ENCODE results near the gene SLC9A9. TPM values are rescaled to one million over a fixed set of nuclear protein-coding genes. Genes with fewer than 3 reads are reported as not detected.

The SLC9A9 gene
- total and polyA plus RNA-seq, 7 experiments from 2014 or later = 9.3 to 23.1 (median 16.6) TPM

DNA sequence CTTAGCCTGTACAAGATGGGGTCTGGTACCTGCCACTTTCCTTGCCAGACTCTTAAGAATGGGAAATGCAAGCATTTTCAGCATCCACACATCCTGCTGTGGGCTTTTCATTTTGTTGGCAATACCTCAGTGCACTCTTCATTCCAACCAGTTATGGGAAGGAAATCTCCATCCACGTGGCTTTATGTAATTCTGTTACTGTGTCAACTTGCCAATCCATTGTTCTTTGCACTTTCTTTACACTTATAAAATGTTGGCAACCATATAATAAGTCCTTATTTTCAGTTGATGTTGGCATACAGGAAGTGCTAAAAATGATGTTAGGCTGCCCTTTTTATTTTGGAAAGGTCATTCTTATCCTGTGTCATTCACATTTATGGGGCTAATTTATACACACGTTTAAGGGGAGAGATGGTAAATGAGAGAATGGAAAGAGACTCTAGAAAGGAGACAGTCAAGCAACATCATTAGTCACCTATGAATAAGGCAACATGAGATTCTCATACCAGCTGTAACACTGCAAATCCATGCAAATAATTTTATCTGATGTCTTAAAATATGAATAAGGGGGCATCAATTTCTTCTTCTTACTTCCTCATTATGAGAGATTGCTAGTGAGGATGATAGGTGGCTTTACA is 490.0 kb downstream of the SLC9A9 start:
- peaks cover 0 to 20% (median 4%) of the 10 kb centered on the region in 5 donors for H3K36me3 Mint-ChIP-seq
- peak overlapping the region in 1 of 9 donors; percentile 28 for H3K27ac Mint-ChIP-seq
- H3K4me1 ChIP-seq (ENCODE audit: control insufficient read depth in 2 of 2, insufficient read depth in 2 of 2, low read length in 2 of 2) = peaks cover 0 to 15% of the 10 kb centered on the region in 2 donors
- ChIA-PET CTCF (interaction anchor here (0.6 kb wide), 1 partner anchor 11 kb away, joined by 3 read pairs; no protein-coding TSS in a partner anchor), POLR2A (no interaction called here)
- no peaks in the 10 kb centered on the region for H3K27me3 Mint-ChIP-seq
- H3K4me1 Mint-ChIP-seq = peaks cover 12 to 31% (median 21%) of the 10 kb centered on the region in 7 donors
- no peak overlapping the region for H3K4me3 Mint-ChIP-seq
- no peak overlapping the region for H3K4me3 ChIP-seq (ENCODE audit: low read length)
- no peaks in the 10 kb centered on the region for H3K27me3 ChIP-seq (ENCODE audit: control insufficient read depth in 2 of 2, insufficient read depth in 2 of 2, low read length in 2 of 2)
- H3K9me3 ChIP-seq (ENCODE audit: control insufficient read depth in 2 of 3, low read length in 3 of 3) = no peaks in the 10 kb centered on the region
- no peaks in the 10 kb centered on the region for H3K36me3 ChIP-seq (ENCODE audit: control insufficient read depth in 2 of 3, insufficient read depth in 3 of 3, low read length in 3 of 3)
- H3K9me3 Mint-ChIP-seq = no peaks in the 10 kb centered on the region
- DNase-seq = no peak
- ATAC-seq = no peak
- intact Hi-C loops (cut with micrococcal nuclease) = no loop called here
- H3K27ac ChIP-seq (ENCODE audit: low read depth, low read length) = no peak overlapping the region

DNA sequence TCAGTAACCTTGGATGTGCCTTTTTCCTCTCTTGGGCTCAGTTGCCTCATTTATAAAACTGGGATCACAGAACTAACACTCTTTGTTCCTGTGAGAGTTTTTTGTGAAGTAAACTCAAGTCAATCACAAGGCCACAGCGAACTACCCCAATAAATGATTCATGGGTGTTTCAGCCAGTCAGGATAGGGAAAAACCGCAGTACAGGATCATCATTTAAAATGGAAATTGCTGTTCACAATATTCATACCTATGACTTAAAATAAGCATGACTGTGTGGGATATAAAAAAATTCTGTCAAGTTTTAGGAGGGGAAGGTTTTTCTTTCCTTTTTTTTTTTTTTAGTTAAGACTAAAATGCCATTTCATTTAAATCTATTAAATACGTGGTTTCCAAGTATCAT is 490.6 kb downstream of the SLC9A9 start:
- Histone ChIP-seq H3K4me3 (ENCODE audit: low read length) (no peak overlapping the region), H3K27ac (ENCODE audit: low read depth, low read length) (no peak overlapping the region), H3K36me3 (ENCODE audit: control insufficient read depth in 2 of 3, insufficient read depth in 3 of 3, low read length in 3 of 3) (no peaks in the 10 kb centered on the region), H3K27me3 (ENCODE audit: control insufficient read depth in 2 of 2, insufficient read depth in 2 of 2, low read length in 2 of 2) (no peaks in the 10 kb centered on the region), H3K4me1 (ENCODE audit: control insufficient read depth in 2 of 2, insufficient read depth in 2 of 2, low read length in 2 of 2) (peaks cover 0 to 10% of the 10 kb centered on the region in 2 donors), H3K9me3 (ENCODE audit: control insufficient read depth in 2 of 3, low read length in 3 of 3) (no peaks in the 10 kb centered on the region)
- H3K36me3 Mint-ChIP-seq = peaks cover 0 to 20% (median 4%) of the 10 kb centered on the region in 5 donors
- H3K27me3 Mint-ChIP-seq = no peaks in the 10 kb centered on the region
- H3K9me3 Mint-ChIP-seq = no peaks in the 10 kb centered on the region
- DNase-seq (no peak), ATAC-seq (no peak)
- intact Hi-C loops (cut with micrococcal nuclease) = no loop called here
- no peak overlapping the region for H3K4me3 Mint-ChIP-seq
- CTCF ChIA-PET = no interaction called here
- POLR2A ChIA-PET = no interaction called here
- no peak overlapping the region for H3K27ac Mint-ChIP-seq
- H3K4me1 Mint-ChIP-seq = peaks cover 10 to 30% (median 18%) of the 10 kb centered on the region in 7 donors

DNA sequence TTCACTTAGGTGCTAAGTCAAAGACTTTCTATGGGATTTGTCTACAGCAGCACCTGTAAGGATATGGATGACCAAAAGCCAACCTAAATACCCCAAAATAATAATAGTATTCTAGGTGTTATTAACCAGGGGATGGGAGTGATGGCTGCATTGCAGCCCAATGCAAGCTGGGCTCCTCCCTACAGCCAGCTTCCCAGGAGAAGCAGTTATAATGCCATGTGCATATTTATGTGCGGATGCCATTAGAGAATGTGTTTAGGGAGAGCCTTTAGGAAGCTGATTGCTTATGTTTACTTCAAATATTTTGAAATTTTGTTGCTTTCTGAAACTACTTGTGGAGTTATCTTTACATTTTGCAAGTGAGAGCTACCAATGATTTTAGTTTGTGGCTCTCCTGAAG is 491.4 kb downstream of the SLC9A9 start:
- no peak for ATAC-seq
- Histone ChIP-seq H3K27ac (ENCODE audit: low read depth, low read length) (no peak overlapping the region), H3K9me3 (ENCODE audit: control insufficient read depth in 2 of 3, low read length in 3 of 3) (no peaks in the 10 kb centered on the region), H3K27me3 (ENCODE audit: control insufficient read depth in 2 of 2, insufficient read depth in 2 of 2, low read length in 2 of 2) (no peaks in the 10 kb centered on the region), H3K4me1 (ENCODE audit: control insufficient read depth in 2 of 2, insufficient read depth in 2 of 2, low read length in 2 of 2) (peaks cover 0 to 2% of the 10 kb centered on the region in 2 donors), H3K4me3 (ENCODE audit: low read length) (no peak overlapping the region), H3K36me3 (ENCODE audit: control insufficient read depth in 2 of 3, insufficient read depth in 3 of 3, low read length in 3 of 3) (no peaks in the 10 kb centered on the region)
- Mint-ChIP-seq H3K4me3 (no peak overlapping the region), H3K27me3 (no peaks in the 10 kb centered on the region), H3K9me3 (no peaks in the 10 kb centered on the region), H3K27ac (no peak overlapping the region), H3K36me3 (peaks cover 0 to 17% (median 4%) of the 10 kb centered on the region in 5 donors), H3K4me1 (peaks cover 2 to 29% (median 12%) of the 10 kb centered on the region in 7 donors)
- CTCF ChIA-PET = no interaction called here
- no peak for DNase-seq
- intact Hi-C loops (cut with micrococcal nuclease) = no loop called here
- POLR2A ChIA-PET = interaction anchor here (0.8 kb wide), 1 partner anchor 88 kb away, joined by 3 read pairs; no protein-coding TSS in a partner anchor

DNA sequence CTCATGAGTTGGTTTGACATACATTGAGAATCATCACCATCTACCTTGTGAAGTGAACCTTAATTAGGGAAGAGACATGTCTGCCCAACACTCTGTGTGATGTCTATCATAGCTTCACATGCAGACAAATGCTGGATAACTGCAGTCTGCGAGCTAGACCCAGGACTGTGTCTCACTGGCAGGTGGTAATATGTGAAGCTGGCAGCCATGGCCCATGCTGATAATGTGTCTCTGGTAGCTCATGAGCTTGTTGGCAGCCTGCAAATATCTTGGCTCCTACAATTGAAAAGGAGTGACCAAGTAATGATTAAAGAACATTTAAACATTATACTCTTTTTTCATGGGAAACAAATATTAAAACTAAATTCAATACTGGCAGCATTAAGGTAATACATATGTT is 493.9 kb downstream of the SLC9A9 start:
- Histone ChIP-seq H3K27me3 (ENCODE audit: control insufficient read depth in 2 of 2, insufficient read depth in 2 of 2, low read length in 2 of 2) (no peaks in the 10 kb centered on the region), H3K9me3 (ENCODE audit: control insufficient read depth in 2 of 3, low read length in 3 of 3) (no peaks in the 10 kb centered on the region), H3K4me1 (ENCODE audit: control insufficient read depth in 2 of 2, insufficient read depth in 2 of 2, low read length in 2 of 2) (peaks cover 0 to 5% of the 10 kb centered on the region in 2 donors), H3K4me3 (ENCODE audit: low read length) (no peak overlapping the region), H3K27ac (ENCODE audit: low read depth, low read length) (no peak overlapping the region), H3K36me3 (ENCODE audit: control insufficient read depth in 2 of 3, insufficient read depth in 3 of 3, low read length in 3 of 3) (no peaks in the 10 kb centered on the region)
- Mint-ChIP-seq H3K9me3 (no peaks in the 10 kb centered on the region), H3K27me3 (no peaks in the 10 kb centered on the region), H3K36me3 (peaks cover 0 to 13% (median 1%) of the 10 kb centered on the region in 5 donors), H3K4me3 (no peak overlapping the region), H3K27ac (peak overlapping the region in 1 of 9 donors; percentile 37), H3K4me1 (peaks cover 8 to 42% (median 27%) of the 10 kb centered on the region in 7 donors)
- ChIA-PET CTCF (no interaction called here), POLR2A (interaction anchor here (0.6 to 0.9 kb wide), 2 partner anchors 40 to 139 kb away, joined by 3 read pairs; no protein-coding TSS in a partner anchor)
- ATAC-seq = no peak
- intact Hi-C loops (cut with micrococcal nuclease) = no loop called here
- DNase-seq = no peak

DNA sequence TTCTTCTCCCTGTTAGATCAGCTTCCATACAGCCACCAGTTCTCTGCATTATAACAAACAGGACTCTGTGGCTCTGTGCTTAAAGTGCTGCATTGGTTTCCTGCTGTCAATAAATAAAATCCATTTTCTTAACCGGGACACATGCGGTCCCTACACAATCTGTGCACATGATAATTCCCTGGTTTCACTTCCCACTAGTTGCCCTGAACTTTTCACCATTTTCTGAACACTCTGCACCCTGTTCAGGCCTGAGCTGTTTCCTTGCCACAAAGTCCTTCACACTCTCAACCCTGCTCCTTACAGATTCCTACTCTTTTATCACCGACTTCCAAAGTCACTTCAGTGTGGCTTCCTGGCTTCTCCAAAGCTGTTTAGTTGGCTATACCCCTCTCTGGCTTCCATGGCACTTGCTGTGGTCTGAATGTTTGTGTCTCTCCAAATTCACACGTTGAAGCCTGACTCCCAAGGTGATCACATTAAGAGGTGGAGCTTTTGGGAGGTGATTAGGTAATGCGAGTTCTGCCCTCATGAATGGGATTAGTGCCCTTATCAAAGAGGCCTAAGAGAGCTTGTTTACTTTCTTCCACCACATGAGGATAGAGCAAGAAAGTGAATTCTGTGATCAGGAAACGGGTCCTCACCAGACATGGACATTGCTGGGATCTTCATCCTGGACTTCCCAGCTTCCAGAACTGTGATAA is 495.3 kb downstream of the SLC9A9 start:
- no peaks in the 10 kb centered on the region for H3K36me3 ChIP-seq (ENCODE audit: control insufficient read depth in 2 of 3, insufficient read depth in 3 of 3, low read length in 3 of 3)
- ChIA-PET CTCF (interaction anchor here (0.6 to 1.2 kb wide), 2 partner anchors 11 to 24 kb away, joined by 3 read pairs; no protein-coding TSS in a partner anchor), POLR2A (interaction anchor here (0.6 to 0.9 kb wide), 3 partner anchors 158 to 1162 kb away, joined by 3 read pairs; no protein-coding TSS in a partner anchor)
- Mint-ChIP-seq H3K4me3 (no peak overlapping the region), H3K27me3 (no peaks in the 10 kb centered on the region), H3K27ac (peak overlapping the region in 3 of 9 donors; percentile 4 to 53 (median 27)), H3K9me3 (no peaks in the 10 kb centered on the region), H3K36me3 (peaks cover 0 to 10% (median 1%) of the 10 kb centered on the region in 5 donors), H3K4me1 (peaks cover 19 to 52% (median 37%) of the 10 kb centered on the region in 7 donors)
- DNase-seq (no peak), ATAC-seq (peak; percentile 32)
- no peaks in the 10 kb centered on the region for H3K27me3 ChIP-seq (ENCODE audit: control insufficient read depth in 2 of 2, insufficient read depth in 2 of 2, low read length in 2 of 2)
- intact Hi-C loops (cut with micrococcal nuclease) = no loop called here
- H3K4me3 ChIP-seq (ENCODE audit: low read length) = no peak overlapping the region
- H3K9me3 ChIP-seq (ENCODE audit: control insufficient read depth in 2 of 3, low read length in 3 of 3) = no peaks in the 10 kb centered on the region
- peaks cover 0 to 17% of the 10 kb centered on the region in 2 donors for H3K4me1 ChIP-seq (ENCODE audit: control insufficient read depth in 2 of 2, insufficient read depth in 2 of 2, low read length in 2 of 2)
- no peak overlapping the region for H3K27ac ChIP-seq (ENCODE audit: low read depth, low read length)

DNA sequence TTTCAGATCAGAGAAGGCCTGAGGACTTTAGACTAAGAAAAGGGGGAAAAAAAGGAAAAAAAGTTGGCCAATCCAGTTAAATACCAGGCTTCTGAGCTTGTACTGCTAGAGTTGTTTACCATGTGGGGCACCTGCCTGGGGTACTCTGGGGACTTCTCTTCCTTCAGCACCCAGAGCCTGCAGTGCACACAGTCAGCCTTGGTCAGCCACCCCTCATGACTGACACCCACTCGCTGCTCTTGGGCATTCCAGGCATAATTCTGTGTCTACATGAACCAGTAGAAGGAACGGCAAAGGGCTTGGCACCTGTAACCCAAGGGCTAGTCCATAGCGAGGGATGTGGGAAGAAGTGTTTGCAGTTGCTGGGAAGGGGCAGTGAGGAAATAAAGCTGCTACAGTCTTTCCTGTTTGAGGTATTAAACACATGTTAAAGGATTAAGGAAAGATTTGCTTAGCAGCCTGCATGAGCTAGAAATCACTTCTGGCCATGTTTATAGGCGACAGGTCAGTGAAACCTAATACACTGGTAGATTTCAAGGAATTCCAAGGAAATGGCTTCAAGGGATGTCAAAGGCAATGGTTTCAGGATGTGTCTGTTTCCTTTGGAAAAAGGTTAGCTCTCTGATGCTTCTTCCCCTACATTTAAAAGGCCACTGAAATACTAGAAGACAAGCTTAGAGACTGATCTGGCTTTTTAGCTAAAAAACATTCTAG is 496.2 kb downstream of the SLC9A9 start:
- POLR2A ChIA-PET = interaction anchor here (0.9 kb wide), 2 partner anchors 10 to 227 kb away, joined by 3 read pairs; no protein-coding TSS in a partner anchor
- Histone ChIP-seq H3K4me1 (ENCODE audit: control insufficient read depth in 2 of 2, insufficient read depth in 2 of 2, low read length in 2 of 2) (peaks cover 0 to 20% of the 10 kb centered on the region in 2 donors), H3K4me3 (ENCODE audit: low read length) (no peak overlapping the region), H3K27ac (ENCODE audit: low read depth, low read length) (no peak overlapping the region), H3K9me3 (ENCODE audit: control insufficient read depth in 2 of 3, low read length in 3 of 3) (no peaks in the 10 kb centered on the region), H3K36me3 (ENCODE audit: control insufficient read depth in 2 of 3, insufficient read depth in 3 of 3, low read length in 3 of 3) (no peaks in the 10 kb centered on the region), H3K27me3 (ENCODE audit: control insufficient read depth in 2 of 2, insufficient read depth in 2 of 2, low read length in 2 of 2) (no peaks in the 10 kb centered on the region)
- ATAC-seq (no peak), DNase-seq (no peak)
- intact Hi-C loops (cut with micrococcal nuclease) = no loop called here
- Mint-ChIP-seq H3K9me3 (no peaks in the 10 kb centered on the region), H3K27me3 (no peaks in the 10 kb centered on the region), H3K27ac (peak overlapping the region in 4 of 9 donors; percentile 23 to 79 (median 56)), H3K4me3 (no peak overlapping the region), H3K36me3 (peaks cover 0 to 6% (median 2%) of the 10 kb centered on the region in 5 donors), H3K4me1 (peaks cover 19 to 60% (median 47%) of the 10 kb centered on the region in 7 donors)
- CTCF ChIA-PET = interaction anchor here (1.2 kb wide), 1 partner anchor 12 kb away, joined by 3 read pairs; no protein-coding TSS in a partner anchor
